Measurements from ENCODE around the gene SLC25A5.
"Not testable (repeated sequence)": the region's sequence is repeated elsewhere in the genome, so short reads cannot be mapped to it uniquely, and the experiment has no call there.

Gene SLC25A5

GRCh38 chrX:119467842-119468550 lies at the start of gene SLC25A5:
SLC25A5 (plus strand) TSS chrX:119468444; CDS start chrX:119468516, 72 bp downstream.
- DNase-seq: peak; percentile 46 to 94 (median 85)
- intact Hi-C loops (cut with DNase I): no loop called here

GRCh38 chrX:119419146-119419545 lies 49.1 kb upstream of the SLC25A5 start:
- DNase-seq: no peak
- intact Hi-C loops (cut with DNase I): no loop called here

GRCh38 chrX:119419898-119420297 lies 48.3 kb upstream of the SLC25A5 start:
- no peak for DNase-seq
- intact Hi-C loops (cut with DNase I): no loop called here

DNA sequence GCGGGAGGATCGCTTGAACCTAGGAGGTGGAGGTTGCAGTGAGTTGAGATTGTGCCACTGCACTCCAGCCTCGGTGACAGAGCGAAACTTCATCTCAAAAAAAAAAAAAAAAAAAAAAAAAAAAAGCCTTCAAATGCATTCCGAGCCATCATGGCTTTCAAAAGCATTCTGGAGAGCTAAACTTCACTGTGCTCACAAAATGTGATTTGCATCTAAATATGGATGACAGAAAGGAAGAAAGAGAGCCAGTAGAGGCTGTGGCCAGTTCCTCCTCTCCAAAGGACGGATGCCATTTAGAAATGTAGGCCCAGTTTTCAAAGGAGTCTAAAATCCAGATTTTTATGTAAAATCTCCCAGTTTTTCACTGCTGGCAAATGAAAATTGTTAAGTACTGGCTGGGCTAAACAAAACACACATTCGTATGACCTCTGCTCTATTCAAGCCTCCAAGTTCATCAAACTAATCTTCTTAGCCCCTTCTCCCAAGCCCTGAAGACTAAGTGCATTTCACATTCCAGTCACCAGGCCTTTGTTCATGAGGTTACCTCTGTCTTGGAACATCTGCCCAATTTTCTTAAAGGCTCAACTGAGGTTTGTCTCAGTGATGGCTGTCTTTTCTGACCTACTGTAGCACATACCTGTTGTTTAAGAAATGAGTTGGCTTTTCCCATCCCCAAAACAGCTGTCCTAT lies 47.1 kb upstream of the SLC25A5 start:
- intact Hi-C loops (cut with DNase I): no loop called here
- no peak for DNase-seq

GRCh38 chrX:119423631-119424030 lies 44.6 kb upstream of the SLC25A5 start:
- no peak for DNase-seq
- intact Hi-C loops (cut with DNase I): no loop called here

- peak in 9 of 42 donors; percentile 2 to 42 (median 12) for DNase-seq
- intact Hi-C loops (cut with DNase I): no loop called here
Measured at GRCh38 chrX:119424999-119425398, 43.2 kb upstream of the SLC25A5 start.

DNA sequence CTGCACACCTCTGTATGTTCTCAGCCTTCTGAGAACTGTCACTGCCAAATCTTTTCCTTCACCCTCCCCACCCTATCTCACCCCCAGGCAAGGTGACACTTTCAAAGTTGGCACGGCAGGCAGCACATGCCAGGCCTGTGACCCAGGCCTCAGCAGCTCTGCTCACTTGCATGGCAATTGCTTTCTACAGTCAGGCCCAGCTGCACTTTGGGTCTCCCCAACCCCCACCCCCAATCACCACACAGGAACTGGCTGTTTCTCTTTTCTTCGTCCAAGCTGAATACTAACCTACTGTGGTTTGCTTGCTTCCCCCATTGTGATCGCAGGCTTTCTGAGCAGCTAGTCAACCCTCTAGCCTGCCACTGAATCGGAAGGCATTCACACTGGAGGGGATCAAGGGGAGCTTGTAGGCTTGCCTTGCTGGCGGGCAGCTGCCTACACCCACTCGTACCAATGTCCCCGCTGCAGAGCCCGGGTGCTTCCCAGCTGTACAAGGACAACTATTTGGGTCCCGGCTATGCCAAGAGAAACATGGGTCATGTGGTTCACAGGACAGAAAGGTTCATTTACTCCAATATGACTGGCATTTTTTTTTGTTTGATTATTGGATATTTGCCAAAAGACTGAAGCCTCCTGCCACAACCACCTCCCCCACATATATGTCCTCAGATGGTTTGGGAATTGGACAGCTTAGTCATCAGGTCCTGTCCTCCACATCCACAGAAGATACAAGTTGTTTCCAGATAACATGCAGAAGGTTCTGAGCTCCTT lies 41.0 kb upstream of the SLC25A5 start:
- intact Hi-C loops (cut with DNase I): no loop called here
- DNase-seq: peak in 35 of 42 donors; percentile 6 to 50 (median 21)

- intact Hi-C loops (cut with DNase I): no loop called here
- DNase-seq: no peak
Measured at GRCh38 chrX:119427795-119428185, 40.5 kb upstream of the SLC25A5 start.

GRCh38 chrX:119429471-119429870 lies 38.8 kb upstream of the SLC25A5 start:
- no peak for DNase-seq
- intact Hi-C loops (cut with DNase I): no loop called here

DNA sequence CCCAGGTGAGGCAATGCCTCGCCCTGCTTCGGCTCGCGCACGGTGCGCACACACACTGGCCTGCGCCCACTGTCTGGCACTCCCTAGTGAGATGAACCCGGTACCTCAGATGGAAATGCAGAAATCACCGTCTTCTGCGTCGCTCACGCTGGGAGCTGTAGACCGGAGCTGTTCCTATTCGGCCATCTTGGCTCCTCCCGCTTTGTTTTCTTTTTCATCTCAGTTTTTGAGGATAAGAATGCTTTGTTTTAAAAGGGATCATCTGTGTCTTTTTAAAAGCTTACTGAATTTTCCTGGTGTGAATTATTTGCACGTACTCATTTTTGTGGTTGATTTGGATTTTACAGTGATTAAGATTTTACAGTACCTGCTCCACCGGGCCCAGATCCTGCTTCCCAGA lies 26.9 kb upstream of the SLC25A5 start:
- intact Hi-C loops (cut with DNase I); DNase-seq: not testable (repeated sequence)

GRCh38 chrX:119442286-119442685 lies 26.0 kb upstream of the SLC25A5 start:
- intact Hi-C loops (cut with DNase I): no loop called here
- DNase-seq: no peak

DNA sequence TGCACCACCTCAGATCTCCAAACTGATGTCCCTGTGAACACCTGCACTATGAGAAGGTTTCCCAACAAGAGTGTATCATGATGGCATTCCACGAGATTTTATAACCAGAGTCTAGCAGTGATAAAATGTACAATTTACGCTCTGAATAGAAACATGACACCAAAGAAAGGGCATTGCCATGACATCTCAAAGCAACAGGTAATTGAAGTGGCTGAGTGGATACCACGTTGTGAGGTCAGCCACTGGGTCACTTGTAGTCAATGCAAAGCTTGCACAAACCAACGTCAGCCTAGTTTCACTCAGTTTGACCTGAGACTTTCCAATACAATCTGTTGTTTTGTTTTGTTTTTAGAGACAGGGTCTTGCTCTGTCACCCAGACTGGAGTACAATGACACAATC lies 15.0 kb upstream of the SLC25A5 start:
- intact Hi-C loops (cut with DNase I): no loop called here
- DNase-seq: no peak

DNA sequence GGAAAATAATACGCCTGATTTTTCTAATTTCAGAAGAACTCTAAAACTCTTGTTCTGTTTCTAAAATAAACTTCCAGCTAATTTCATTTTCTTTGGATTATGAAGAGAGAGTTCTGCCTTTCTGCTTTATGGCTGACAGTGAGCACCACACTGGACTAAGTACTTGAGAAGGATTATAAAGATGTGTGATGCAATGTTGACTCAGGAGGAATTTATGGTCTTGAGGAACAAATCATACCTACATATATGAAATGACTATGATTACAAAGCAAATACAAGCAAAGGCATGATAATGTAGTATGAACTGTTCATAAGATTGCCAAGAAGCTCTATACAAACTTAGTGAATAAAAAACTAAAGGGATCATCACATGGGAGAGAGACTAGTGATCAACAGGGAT lies 13.0 kb upstream of the SLC25A5 start:
- intact Hi-C loops (cut with DNase I): no loop called here
- no peak for DNase-seq

- intact Hi-C loops (cut with DNase I): no loop called here
- no peak for DNase-seq
Measured at GRCh38 chrX:119459181-119459580, 9.1 kb upstream of the SLC25A5 start.

GRCh38 chrX:119465555-119465954 lies 2.7 kb upstream of the SLC25A5 start:
- no peak for DNase-seq
- intact Hi-C loops (cut with DNase I): no loop called here

- intact Hi-C loops (cut with DNase I): no loop called here
- no peak for DNase-seq
Measured at GRCh38 chrX:119466970-119467369, 1.3 kb upstream of the SLC25A5 start.

GRCh38 chrX:119467433-119467832 lies 811 bp upstream of the SLC25A5 start:
- intact Hi-C loops (cut with DNase I): no loop called here
- no peak for DNase-seq

DNA sequence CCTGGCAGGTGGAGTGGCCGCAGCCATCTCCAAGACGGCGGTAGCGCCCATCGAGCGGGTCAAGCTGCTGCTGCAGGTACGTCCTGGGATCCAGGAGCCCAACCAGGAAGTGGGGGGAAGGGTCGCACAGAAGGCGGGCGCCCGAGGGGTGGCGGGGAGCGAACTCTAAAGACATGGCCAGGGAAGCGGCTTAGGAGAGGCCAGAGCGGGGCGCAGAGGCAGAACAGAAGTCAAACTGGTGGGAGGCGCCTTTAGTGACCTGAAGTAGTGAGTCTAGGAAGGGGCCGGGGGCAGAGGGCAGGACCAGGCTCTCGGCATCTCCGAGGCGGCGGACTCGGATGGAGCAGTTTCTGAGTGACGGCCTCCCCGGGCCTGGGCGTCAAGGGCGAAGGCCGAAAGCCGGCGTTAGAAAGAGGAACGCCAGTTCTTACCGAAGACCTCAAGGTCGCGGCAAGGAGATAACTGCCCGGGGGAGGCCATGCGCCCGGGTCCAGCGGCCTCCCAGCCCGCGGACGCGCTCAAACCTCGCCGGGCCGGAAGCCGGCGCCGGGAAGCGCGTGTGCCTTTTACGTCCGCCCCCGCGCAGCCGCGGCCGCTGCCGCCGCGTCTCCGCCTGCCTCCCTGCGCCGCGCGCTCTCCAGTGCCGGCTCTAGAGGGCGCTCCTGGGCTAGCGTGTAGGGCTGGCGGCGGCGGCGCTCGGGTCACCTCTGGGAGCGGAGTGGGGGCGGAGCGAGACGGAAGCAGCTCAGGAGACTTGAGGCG lies 488 bp downstream of the SLC25A5 start:
- DNase-seq: peak; percentile 61 to 92 (median 84)
- intact Hi-C loops (cut with DNase I): no loop called here

DNA sequence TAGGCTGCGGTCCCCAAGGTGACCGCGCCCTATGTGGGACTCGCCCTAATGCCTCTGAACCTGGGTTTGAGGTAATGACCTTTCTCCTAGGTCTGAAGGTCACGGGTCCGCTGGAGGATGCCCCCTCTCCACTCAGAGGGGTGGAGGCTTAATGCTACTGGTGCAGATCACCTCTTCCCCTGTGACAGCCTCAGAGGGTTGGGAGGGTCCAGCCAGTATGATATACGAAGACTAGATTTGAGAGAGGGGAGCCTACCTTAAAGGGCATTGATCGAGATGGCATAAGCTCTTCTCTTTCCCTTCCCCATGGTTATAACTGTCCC lies 1.0 kb downstream of the SLC25A5 start:
- DNase-seq: no peak
- intact Hi-C loops (cut with DNase I): no loop called here

Data from head of caudate nucleus (tissue), 42 donors.